ENCODE measurements around the gene VSIG10.
A peak's percentile ranks its signal among the peaks of the same experiment; 100 is the strongest.

Gene VSIG10

GRCh38 chr12:118109088-118109487 is 5.3 kb upstream of the VSIG10 start:
- Histone ChIP-seq H3K4me2 (ENCODE audit: low read length) (no peak overlapping the region), H3K4me1 (ENCODE audit: control insufficient read depth, low read length) (peaks cover 2% of the 10 kb centered on the region), H3K79me2 (ENCODE audit: control insufficient read depth, low read length) (no peaks in the 10 kb centered on the region), H3K36me3 (ENCODE audit: control insufficient read depth, low read length) (no peaks in the 10 kb centered on the region), H3K9me2 (replicated peaks; ENCODE audit: control insufficient read depth, low read length) (no peaks in the 10 kb centered on the region), H4K20me1 (ENCODE audit: control insufficient read depth, insufficient read depth, low read depth, low read length) (no peaks in the 10 kb centered on the region), H3K4me3 (ENCODE audit: low read length) (no peak overlapping the region), H3K9me3 (ENCODE audit: control insufficient read depth, insufficient read depth, low read length) (no peaks in the 10 kb centered on the region), H3K27me3 (ENCODE audit: control insufficient read depth, low read length) (peaks cover 9% of the 10 kb centered on the region), H3K27ac (ENCODE audit: low read depth, low read length) (no peak overlapping the region), H3F3A (ENCODE audit: control insufficient read depth, insufficient read depth) (no peaks in the 10 kb centered on the region)
- TF ChIP-seq CTCF (IDR thresholded peaks at IDR 0.05; ENCODE audit: low read depth, low read length, poor library complexity, severe bottlenecking) (no peak), EZH2phosphoT487 (IDR thresholded peaks at IDR 0.05; ENCODE audit: borderline replicate concordance, low read length) (no peak)

GRCh38 chr12:118107694-118108093 is 3.9 kb upstream of the VSIG10 start:
- Histone ChIP-seq H3K79me2 (ENCODE audit: control insufficient read depth, low read length) (no peaks in the 10 kb centered on the region), H3K4me2 (ENCODE audit: low read length) (no peak overlapping the region), H3K4me1 (ENCODE audit: control insufficient read depth, low read length) (peaks cover 15% of the 10 kb centered on the region), H3K9me2 (replicated peaks; ENCODE audit: control insufficient read depth, low read length) (no peaks in the 10 kb centered on the region), H3K36me3 (ENCODE audit: control insufficient read depth, low read length) (no peaks in the 10 kb centered on the region), H3K9me3 (ENCODE audit: control insufficient read depth, insufficient read depth, low read length) (no peaks in the 10 kb centered on the region), H3K4me3 (ENCODE audit: low read length) (no peak overlapping the region), H3K27me3 (ENCODE audit: control insufficient read depth, low read length) (peaks cover 23% of the 10 kb centered on the region), H3F3A (ENCODE audit: control insufficient read depth, insufficient read depth) (no peaks in the 10 kb centered on the region), H4K20me1 (ENCODE audit: control insufficient read depth, insufficient read depth, low read depth, low read length) (no peaks in the 10 kb centered on the region), H3K27ac (ENCODE audit: low read depth, low read length) (no peak overlapping the region)
- no peak for TF ChIP-seq CTCF (IDR thresholded peaks at IDR 0.05; ENCODE audit: low read depth, low read length, poor library complexity, severe bottlenecking)
- TF ChIP-seq EZH2phosphoT487 (IDR thresholded peaks at IDR 0.05; ENCODE audit: borderline replicate concordance, low read length): no peak

GRCh38 chr12:118107011-118107410 is 3.2 kb upstream of the VSIG10 start:
- H3F3A ChIP-seq (ENCODE audit: control insufficient read depth, insufficient read depth): no peaks in the 10 kb centered on the region
- H3K9me2 ChIP-seq (replicated peaks; ENCODE audit: control insufficient read depth, low read length): no peaks in the 10 kb centered on the region
- no peaks in the 10 kb centered on the region for H3K9me3 ChIP-seq (ENCODE audit: control insufficient read depth, insufficient read depth, low read length)
- H4K20me1 ChIP-seq (ENCODE audit: control insufficient read depth, insufficient read depth, low read depth, low read length): no peaks in the 10 kb centered on the region
- peaks cover 30% of the 10 kb centered on the region for H3K27me3 ChIP-seq (ENCODE audit: control insufficient read depth, low read length)
- no peak for TF ChIP-seq CTCF (IDR thresholded peaks at IDR 0.05; ENCODE audit: low read depth, low read length, poor library complexity, severe bottlenecking)
- no peak for TF ChIP-seq EZH2phosphoT487 (IDR thresholded peaks at IDR 0.05; ENCODE audit: borderline replicate concordance, low read length)
- H3K4me3 ChIP-seq (ENCODE audit: low read length): no peak overlapping the region
- H3K36me3 ChIP-seq (ENCODE audit: control insufficient read depth, low read length): no peaks in the 10 kb centered on the region
- H3K4me1 ChIP-seq (ENCODE audit: control insufficient read depth, low read length): peaks cover 15% of the 10 kb centered on the region
- H3K4me2 ChIP-seq (ENCODE audit: low read length): no peak overlapping the region
- H3K27ac ChIP-seq (ENCODE audit: low read depth, low read length): no peak overlapping the region
- H3K79me2 ChIP-seq (ENCODE audit: control insufficient read depth, low read length): no peaks in the 10 kb centered on the region

- Histone ChIP-seq H3K9me3 (ENCODE audit: control insufficient read depth, insufficient read depth, low read length) (no peaks in the 10 kb centered on the region), H3K36me3 (ENCODE audit: control insufficient read depth, low read length) (no peaks in the 10 kb centered on the region), H3K4me1 (ENCODE audit: control insufficient read depth, low read length) (peaks cover 15% of the 10 kb centered on the region), H3K9me2 (replicated peaks; ENCODE audit: control insufficient read depth, low read length) (no peaks in the 10 kb centered on the region), H3F3A (ENCODE audit: control insufficient read depth, insufficient read depth) (no peaks in the 10 kb centered on the region), H3K27ac (ENCODE audit: low read depth, low read length) (no peak overlapping the region), H3K4me3 (ENCODE audit: low read length) (peak overlapping the region; percentile 64), H4K20me1 (ENCODE audit: control insufficient read depth, insufficient read depth, low read depth, low read length) (no peaks in the 10 kb centered on the region), H3K4me2 (ENCODE audit: low read length) (peak overlapping the region; percentile 76), H3K79me2 (ENCODE audit: control insufficient read depth, low read length) (no peaks in the 10 kb centered on the region), H3K27me3 (ENCODE audit: control insufficient read depth, low read length) (peaks cover 51% of the 10 kb centered on the region)
- TF ChIP-seq CTCF (IDR thresholded peaks at IDR 0.05; ENCODE audit: low read depth, low read length, poor library complexity, severe bottlenecking): no peak
- TF ChIP-seq EZH2phosphoT487 (IDR thresholded peaks at IDR 0.05; ENCODE audit: borderline replicate concordance, low read length): no peak; the same call in 1 of the 2 replicates
These were observed 610 bp downstream of the VSIG10 start for GRCh38 chr12:118103201-118103600.

Measured in DOHH2 (cell line).